Testis (tissue), 3 donors: ENCODE data around the gene TSPAN14. TPM values are rescaled to one million over a fixed set of nuclear protein-coding genes. Genes with fewer than 3 reads are reported as not detected.

Experiments used
- DNase-seq: peaks from one replicate; pipeline ENCODE4 v3.0.0-alpha.2; 2019
- H3K27ac ChIP-seq, 2 donors: fragments of 200-600 bp; sonication (generic); one replicate each; pipeline ENCODE4 v1.5.1; 2019
- H3K27me3 ChIP-seq: fragments of 200-600 bp; sonication (generic); one replicate; pipeline ENCODE4 v1.5.1; 2019
- H3K36me3 ChIP-seq: fragments of 200-600 bp; sonication (generic); one replicate; pipeline ENCODE4 v1.5.1; 2017; ENCODE audit warnings: low read depth; ENCODE audit errors: missing control alignments
- H3K4me1 ChIP-seq: fragments of 200-600 bp; sonication (generic); one replicate; pipeline ENCODE4 v1.5.1; 2019
- H3K4me3 ChIP-seq, 2 donors: fragments of 200-600 bp; sonication (generic); one replicate each; pipeline ENCODE4 v1.5.1; 2017 to 2019
- H3K9me3 ChIP-seq: fragments of 200-600 bp; sonication (generic); one replicate; pipeline ENCODE4 v1.5.1; 2017
- POLR2A ChIP-seq: fragments of 450-650 bp; IDR thresholded peaks from one replicate; pipeline ENCODE4 v1.6.1; 2017; ENCODE audit warnings: antibody characterized with exemption, mild to moderate bottlenecking, moderate library complexity
- WGBS, 2 donors: methylation state at CpG; one replicate each; pipeline ENCODE4 v1.1.5; 2018; 5-methylcytosine and 5-hydroxymethylcytosine counted together
- intact Hi-C: fragments of 100-400 bp; cut with DNase I; formaldehyde crosslinking; loops from one replicate; pipeline ENCODE4 v1.15.1; 2023; ENCODE audit warnings: low total_unique reads
- polyA plus RNA-seq: library from polyadenylated mRNA; stranded (reverse); fragments of 350-450 nt; fragmentation: Illumina TruSeq; extraction: RNeasy Lipid Tissue Mini Kit (QIAGEN cat#74804); gene quantifications from one replicate; pipeline ENCODE4 v1.2.3, GENCODE V29; 2014; ENCODE audit warnings: low read depth, low replicate concordance; ENCODE audit not compliant: insufficient read depth
- total RNA-seq, 2 donors: library from RNA; depleted of rRNA; stranded (reverse); fragments of >200 nt; gene quantifications; one replicate each; pipeline ENCODE4 v1.2.3, GENCODE V29; 2016
- TF ChIP-seq, protein P1 (sequence below), 3 experiments: fragments of 450-650 bp in 2 of 3; fragments of 200-600 bp in 1 of 3; sonication (generic) in 1 of 3; IDR thresholded peaks; one replicate each; pipeline ENCODE4 v1.5.1; 2016 to 2019; ENCODE audit warnings: antibody characterized with exemption in 3 of 3, mild to moderate bottlenecking in 2 of 3, moderate library complexity in 1 of 3

The TSPAN14 gene
- total and polyA plus RNA-seq, 3 donors from 2014 or later, result 59.1 to 64.6 (median 61.4) TPM

- WGBS, 2 donors, result 72 to 82% methylated on average over 6 to 7 of the region's 7 CpGs
- Histone ChIP-seq H3K27ac (no peak overlapping the region), H3K4me1 (peaks cover 3% of the 10 kb centered on the region), H3K9me3 (no peaks in the 10 kb centered on the region), H3K4me3 (no peak overlapping the region), H3K27me3 (no peaks in the 10 kb centered on the region), H3K36me3 (no peaks in the 10 kb centered on the region)
- TF ChIP-seq, protein P1, sequence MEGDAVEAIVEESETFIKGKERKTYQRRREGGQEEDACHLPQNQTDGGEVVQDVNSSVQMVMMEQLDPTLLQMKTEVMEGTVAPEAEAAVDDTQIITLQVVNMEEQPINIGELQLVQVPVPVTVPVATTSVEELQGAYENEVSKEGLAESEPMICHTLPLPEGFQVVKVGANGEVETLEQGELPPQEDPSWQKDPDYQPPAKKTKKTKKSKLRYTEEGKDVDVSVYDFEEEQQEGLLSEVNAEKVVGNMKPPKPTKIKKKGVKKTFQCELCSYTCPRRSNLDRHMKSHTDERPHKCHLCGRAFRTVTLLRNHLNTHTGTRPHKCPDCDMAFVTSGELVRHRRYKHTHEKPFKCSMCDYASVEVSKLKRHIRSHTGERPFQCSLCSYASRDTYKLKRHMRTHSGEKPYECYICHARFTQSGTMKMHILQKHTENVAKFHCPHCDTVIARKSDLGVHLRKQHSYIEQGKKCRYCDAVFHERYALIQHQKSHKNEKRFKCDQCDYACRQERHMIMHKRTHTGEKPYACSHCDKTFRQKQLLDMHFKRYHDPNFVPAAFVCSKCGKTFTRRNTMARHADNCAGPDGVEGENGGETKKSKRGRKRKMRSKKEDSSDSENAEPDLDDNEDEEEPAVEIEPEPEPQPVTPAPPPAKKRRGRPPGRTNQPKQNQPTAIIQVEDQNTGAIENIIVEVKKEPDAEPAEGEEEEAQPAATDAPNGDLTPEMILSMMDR (IDR thresholded peaks at IDR 0.05), result no peak
- no peak for TF ChIP-seq POLR2A
- intact Hi-C loops, result no loop called here
- DNase-seq, result no peak
Observed at GRCh38 chr10:80518807-80519360, 64.8 kb downstream of the TSPAN14 start.

DNA sequence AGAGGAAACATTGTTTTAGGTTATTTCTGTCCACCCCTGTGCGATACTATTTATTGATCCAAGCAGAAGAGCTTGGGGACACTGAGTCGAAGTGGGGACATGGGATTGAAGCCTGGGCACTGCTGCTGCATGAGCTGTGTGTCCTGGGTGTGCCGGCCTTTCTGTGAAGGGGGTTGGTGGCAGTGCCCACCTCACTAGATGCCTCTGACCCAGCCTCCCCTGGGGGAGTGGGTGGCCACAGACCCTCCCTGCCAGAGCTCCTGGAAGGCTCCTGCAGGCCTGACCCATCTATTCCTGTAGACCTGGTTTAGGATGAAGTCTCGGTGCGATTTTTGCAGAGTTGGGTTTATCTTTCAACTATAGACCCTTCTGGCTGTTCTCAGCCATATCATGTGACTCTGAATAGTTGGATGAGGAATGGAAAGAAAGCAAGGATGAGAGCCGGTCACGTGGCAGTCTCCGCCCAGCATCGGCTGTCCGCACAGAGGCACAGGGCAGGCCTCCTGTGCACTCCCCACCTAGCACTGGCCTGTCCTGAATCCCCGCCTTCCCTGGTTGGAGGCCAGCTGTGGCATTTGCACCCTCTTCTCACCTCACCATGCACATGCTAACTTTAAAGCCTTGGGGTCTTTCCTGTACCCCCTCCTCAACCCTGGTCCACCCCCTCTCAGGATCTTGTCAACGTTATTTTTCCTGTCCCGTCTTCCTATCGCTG lies 66.0 kb downstream of the TSPAN14 start:
- WGBS, 2 donors, result 86 to 88% methylated on average over 14 of the region's 14 CpGs
- Histone ChIP-seq H3K9me3 (no peaks in the 10 kb centered on the region), H3K36me3 (no peaks in the 10 kb centered on the region), H3K27me3 (no peaks in the 10 kb centered on the region), H3K27ac (no peak overlapping the region), H3K4me3 (no peak overlapping the region), H3K4me1 (peaks cover 5% of the 10 kb centered on the region)
- TF ChIP-seq, protein P1 (IDR thresholded peaks at IDR 0.05), result no peak
- no peak for TF ChIP-seq POLR2A
- DNase-seq, result no peak
- intact Hi-C loops, result no loop called here

DNA sequence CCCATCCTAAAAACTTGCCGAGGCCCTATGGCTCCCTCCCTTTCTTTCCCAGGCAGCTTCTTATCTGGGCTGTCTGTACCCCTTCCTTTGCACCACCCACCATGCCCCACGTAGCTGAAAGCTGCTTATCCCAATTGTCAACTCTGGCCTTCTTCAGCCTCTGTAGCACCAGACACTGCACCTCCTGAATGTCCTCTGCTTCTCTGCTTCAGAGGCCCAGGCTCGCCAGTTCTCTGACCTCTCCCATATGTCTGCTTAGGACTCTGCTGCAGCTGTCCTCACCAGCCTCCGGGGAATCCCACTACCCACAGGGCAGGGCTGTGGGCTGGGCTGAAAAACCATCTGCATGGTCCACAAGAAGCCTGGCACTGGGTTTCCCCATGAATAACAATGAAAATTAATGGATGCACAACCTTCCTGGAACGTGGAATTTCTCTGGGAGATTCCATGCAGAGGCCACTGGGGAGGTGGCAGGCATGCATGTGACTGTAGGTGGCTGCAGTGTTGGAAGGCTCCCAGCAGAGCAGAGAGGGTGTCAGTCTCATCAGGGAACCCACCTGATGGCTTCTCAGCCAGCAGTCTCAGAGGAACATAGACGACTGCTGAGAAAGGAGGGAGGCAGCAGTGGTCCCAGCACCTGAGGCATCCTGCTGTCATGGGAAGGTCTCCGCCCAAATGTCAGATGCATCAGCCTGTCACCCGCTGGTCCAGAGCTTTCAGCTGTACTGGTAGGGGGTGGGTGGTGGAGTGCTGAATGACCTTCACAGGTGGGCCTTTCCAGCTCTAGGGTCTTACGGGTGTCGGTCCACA lies 66.8 kb downstream of the TSPAN14 start:
- intact Hi-C loops, result no loop called here
- no peaks in the 10 kb centered on the region for H3K36me3 ChIP-seq

DNA sequence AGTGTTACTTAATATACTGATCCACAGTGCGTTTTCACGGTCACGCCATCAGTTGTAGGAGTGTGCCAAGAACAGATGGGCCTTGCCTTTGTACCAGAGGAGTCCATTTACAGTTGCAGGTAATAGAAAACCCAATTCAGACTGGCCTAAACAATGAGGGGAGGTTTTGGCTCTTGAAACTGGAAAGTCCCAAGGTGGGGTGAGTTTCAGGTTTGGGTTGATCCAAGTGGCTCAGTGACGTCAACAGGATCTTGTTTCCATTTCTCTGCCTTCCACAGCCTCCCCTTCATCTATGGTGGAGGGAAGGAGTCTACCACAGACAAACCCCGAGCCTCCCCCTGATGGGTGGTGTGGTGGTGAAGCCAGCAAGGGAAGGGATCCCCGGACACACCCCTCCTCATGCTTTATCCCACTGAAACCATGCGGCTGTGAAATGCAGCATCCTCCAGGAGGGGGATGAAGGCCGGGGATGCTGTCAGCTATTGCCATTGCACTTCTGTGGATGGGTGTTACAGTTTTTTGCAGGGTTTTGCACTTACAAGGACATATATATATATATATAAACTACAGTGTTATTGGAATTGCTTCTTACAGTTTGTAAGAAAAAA lies 68.8 kb downstream of the TSPAN14 start:
- peaks cover 5% of the 10 kb centered on the region for H3K4me1 ChIP-seq
- DNase-seq, result no peak
- TF ChIP-seq POLR2A, result no peak
- TF ChIP-seq, protein P1 (IDR thresholded peaks at IDR 0.05), result no peak
- no peaks in the 10 kb centered on the region for H3K27me3 ChIP-seq
- no peak overlapping the region for H3K4me3 ChIP-seq
- no peak overlapping the region for H3K27ac ChIP-seq
- no peaks in the 10 kb centered on the region for H3K9me3 ChIP-seq
- H3K36me3 ChIP-seq, result no peaks in the 10 kb centered on the region
- 78 to 81% methylated on average over 8 of the region's 8 CpGs for WGBS, 2 donors
- intact Hi-C loops, result no loop called here

More for the DNA sequence above, 66.8 kb downstream of the TSPAN14 start:
- Histone ChIP-seq H3K27me3 (no peaks in the 10 kb centered on the region), H3K9me3 (no peaks in the 10 kb centered on the region), H3K27ac (no peak overlapping the region), H3K4me1 (peaks cover 5% of the 10 kb centered on the region), H3K4me3 (no peak overlapping the region)
- TF ChIP-seq, protein P1 (IDR thresholded peaks at IDR 0.05), result no peak
- TF ChIP-seq POLR2A, result no peak
- WGBS, 2 donors, result 82 to 85% methylated on average over 9 to 10 of the region's 10 CpGs
- DNase-seq, result no peak
